Measurements from ENCODE around the gene MRAP2.

The MRAP2 gene

DNA sequence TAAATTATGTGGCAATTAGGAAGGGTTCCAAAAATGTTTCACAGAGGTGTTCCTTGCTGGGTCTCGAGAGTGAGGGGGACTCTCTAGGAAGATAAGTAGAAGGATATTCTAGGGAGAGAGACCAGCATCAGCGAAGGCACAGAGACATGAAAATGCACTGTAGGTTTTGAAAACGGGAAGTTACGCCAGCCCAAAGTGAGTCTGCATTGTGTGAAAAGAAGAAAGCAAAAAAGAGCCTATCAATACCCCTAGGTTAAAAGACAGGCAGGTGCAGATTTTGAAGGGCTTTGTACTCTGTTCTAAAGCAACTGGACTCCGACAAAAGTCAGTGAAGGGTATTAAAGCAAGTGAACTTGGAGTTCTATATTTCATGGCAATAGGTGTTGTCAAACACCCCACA, 25.7 kb upstream of the MRAP2 start:
- no peak overlapping the region for H3K4me3 ChIP-seq (ENCODE audit: low read depth, low read length, poor library complexity, severe bottlenecking)
- H3K9me2 ChIP-seq (ENCODE audit: low read depth, low read length), result no peaks in the 10 kb centered on the region
- H3K27me3 ChIP-seq (ENCODE audit: insufficient read depth, low read length), result no peaks in the 10 kb centered on the region
- H3K9me3 ChIP-seq (ENCODE audit: low read length), result no peaks in the 10 kb centered on the region
- H3F3A ChIP-seq (ENCODE audit: insufficient read depth, low read length), result no peaks in the 10 kb centered on the region
- TF ChIP-seq EZH2 (IDR thresholded peaks at IDR 0.05; ENCODE audit: borderline replicate concordance, low read length), result no peak
- TF ChIP-seq, protein P1, sequence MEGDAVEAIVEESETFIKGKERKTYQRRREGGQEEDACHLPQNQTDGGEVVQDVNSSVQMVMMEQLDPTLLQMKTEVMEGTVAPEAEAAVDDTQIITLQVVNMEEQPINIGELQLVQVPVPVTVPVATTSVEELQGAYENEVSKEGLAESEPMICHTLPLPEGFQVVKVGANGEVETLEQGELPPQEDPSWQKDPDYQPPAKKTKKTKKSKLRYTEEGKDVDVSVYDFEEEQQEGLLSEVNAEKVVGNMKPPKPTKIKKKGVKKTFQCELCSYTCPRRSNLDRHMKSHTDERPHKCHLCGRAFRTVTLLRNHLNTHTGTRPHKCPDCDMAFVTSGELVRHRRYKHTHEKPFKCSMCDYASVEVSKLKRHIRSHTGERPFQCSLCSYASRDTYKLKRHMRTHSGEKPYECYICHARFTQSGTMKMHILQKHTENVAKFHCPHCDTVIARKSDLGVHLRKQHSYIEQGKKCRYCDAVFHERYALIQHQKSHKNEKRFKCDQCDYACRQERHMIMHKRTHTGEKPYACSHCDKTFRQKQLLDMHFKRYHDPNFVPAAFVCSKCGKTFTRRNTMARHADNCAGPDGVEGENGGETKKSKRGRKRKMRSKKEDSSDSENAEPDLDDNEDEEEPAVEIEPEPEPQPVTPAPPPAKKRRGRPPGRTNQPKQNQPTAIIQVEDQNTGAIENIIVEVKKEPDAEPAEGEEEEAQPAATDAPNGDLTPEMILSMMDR (IDR thresholded peaks at IDR 0.05; ENCODE audit: low read length), result no peak
- no peaks in the 10 kb centered on the region for H4K20me1 ChIP-seq (ENCODE audit: insufficient read depth, low read length)
- H3K79me2 ChIP-seq (ENCODE audit: insufficient read depth, low read length), result no peaks in the 10 kb centered on the region
- H3K4me1 ChIP-seq (ENCODE audit: insufficient read depth, low read length, severe bottlenecking), result no peaks in the 10 kb centered on the region
- no peak overlapping the region for H3K9ac ChIP-seq (ENCODE audit: low read length)
- H2AFZ ChIP-seq (ENCODE audit: low read length), result no peak overlapping the region
- H3K4me2 ChIP-seq (ENCODE audit: low read length), result no peak overlapping the region
- H3K36me3 ChIP-seq (ENCODE audit: insufficient read depth, low read length), result no peaks in the 10 kb centered on the region
- no peak overlapping the region for H3K27ac ChIP-seq (ENCODE audit: low read depth, low read length, poor library complexity, severe bottlenecking)

DNA sequence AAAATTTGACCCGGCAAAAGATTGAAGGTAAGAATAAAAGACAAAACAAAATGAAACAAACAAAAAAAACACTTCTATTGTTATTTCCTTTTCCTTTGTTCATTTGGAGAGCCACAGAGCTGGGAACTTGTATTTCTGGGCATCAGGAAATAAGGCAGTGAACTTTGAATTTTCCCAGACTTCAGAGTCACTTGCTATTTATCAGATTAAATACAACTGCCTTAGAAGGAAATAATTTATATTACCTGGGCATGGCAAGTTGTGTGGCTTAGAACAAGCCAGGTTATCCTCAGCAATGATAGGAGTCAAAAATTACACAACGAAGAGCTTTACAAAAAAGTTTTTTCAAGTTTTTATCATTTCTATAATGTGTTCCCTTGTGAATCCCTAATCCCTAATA, 20.2 kb upstream of the MRAP2 start:
- H3F3A ChIP-seq (ENCODE audit: insufficient read depth, low read length), result no peaks in the 10 kb centered on the region
- H3K4me1 ChIP-seq (ENCODE audit: insufficient read depth, low read length, severe bottlenecking), result no peaks in the 10 kb centered on the region
- no peaks in the 10 kb centered on the region for H3K9me3 ChIP-seq (ENCODE audit: low read length)
- TF ChIP-seq EZH2 (IDR thresholded peaks at IDR 0.05; ENCODE audit: borderline replicate concordance, low read length), result no peak
- TF ChIP-seq, protein P1 (IDR thresholded peaks at IDR 0.05; ENCODE audit: low read length), result no peak
- no peak overlapping the region for H2AFZ ChIP-seq (ENCODE audit: low read length)
- no peaks in the 10 kb centered on the region for H3K79me2 ChIP-seq (ENCODE audit: insufficient read depth, low read length)
- H3K27ac ChIP-seq (ENCODE audit: low read depth, low read length, poor library complexity, severe bottlenecking), result no peak overlapping the region
- no peaks in the 10 kb centered on the region for H3K27me3 ChIP-seq (ENCODE audit: insufficient read depth, low read length)
- H3K4me2 ChIP-seq (ENCODE audit: low read length), result no peak overlapping the region
- H3K9ac ChIP-seq (ENCODE audit: low read length), result no peak overlapping the region
- no peaks in the 10 kb centered on the region for H3K36me3 ChIP-seq (ENCODE audit: insufficient read depth, low read length)
- H3K4me3 ChIP-seq (ENCODE audit: low read depth, low read length, poor library complexity, severe bottlenecking), result no peak overlapping the region
- H3K9me2 ChIP-seq (ENCODE audit: low read depth, low read length), result no peaks in the 10 kb centered on the region
- H4K20me1 ChIP-seq (ENCODE audit: insufficient read depth, low read length), result no peaks in the 10 kb centered on the region

DNA sequence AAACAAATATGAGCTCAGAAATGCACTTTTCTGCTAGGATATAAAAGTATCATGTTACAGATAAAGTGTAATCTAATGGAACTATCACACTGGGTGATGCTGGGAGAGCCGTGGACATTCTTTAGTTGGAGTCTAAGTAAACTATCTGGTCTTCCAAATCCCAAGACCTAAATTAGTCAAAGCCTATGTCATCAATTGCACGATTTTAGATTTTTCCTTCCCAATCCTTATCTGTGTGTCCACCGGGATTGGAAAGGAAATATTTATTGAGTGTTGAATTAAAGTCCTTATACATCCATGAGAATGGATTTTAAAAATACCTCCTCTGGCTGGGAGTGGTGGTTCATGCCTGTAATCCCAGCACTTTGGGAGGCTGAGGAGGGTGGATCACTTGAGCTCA, 19.6 kb upstream of the MRAP2 start:
- Histone ChIP-seq H3K27ac (ENCODE audit: low read depth, low read length, poor library complexity, severe bottlenecking) (no peak overlapping the region), H3K4me3 (ENCODE audit: low read depth, low read length, poor library complexity, severe bottlenecking) (no peak overlapping the region), H3K9ac (ENCODE audit: low read length) (no peak overlapping the region), H3K4me1 (ENCODE audit: insufficient read depth, low read length, severe bottlenecking) (no peaks in the 10 kb centered on the region), H3K36me3 (ENCODE audit: insufficient read depth, low read length) (no peaks in the 10 kb centered on the region), H3K27me3 (ENCODE audit: insufficient read depth, low read length) (no peaks in the 10 kb centered on the region), H3K9me2 (ENCODE audit: low read depth, low read length) (no peaks in the 10 kb centered on the region), H3F3A (ENCODE audit: insufficient read depth, low read length) (no peaks in the 10 kb centered on the region), H3K4me2 (ENCODE audit: low read length) (no peak overlapping the region), H2AFZ (ENCODE audit: low read length) (no peak overlapping the region), H3K9me3 (ENCODE audit: low read length) (no peaks in the 10 kb centered on the region), H4K20me1 (ENCODE audit: insufficient read depth, low read length) (no peaks in the 10 kb centered on the region), H3K79me2 (ENCODE audit: insufficient read depth, low read length) (no peaks in the 10 kb centered on the region)
- TF ChIP-seq, protein P1 (IDR thresholded peaks at IDR 0.05; ENCODE audit: low read length), result no peak
- TF ChIP-seq EZH2 (IDR thresholded peaks at IDR 0.05; ENCODE audit: borderline replicate concordance, low read length), result no peak

Data from OCI-LY1 (cell line).